ENCODE data around the gene SAMD5.

Gene SAMD5

DNA sequence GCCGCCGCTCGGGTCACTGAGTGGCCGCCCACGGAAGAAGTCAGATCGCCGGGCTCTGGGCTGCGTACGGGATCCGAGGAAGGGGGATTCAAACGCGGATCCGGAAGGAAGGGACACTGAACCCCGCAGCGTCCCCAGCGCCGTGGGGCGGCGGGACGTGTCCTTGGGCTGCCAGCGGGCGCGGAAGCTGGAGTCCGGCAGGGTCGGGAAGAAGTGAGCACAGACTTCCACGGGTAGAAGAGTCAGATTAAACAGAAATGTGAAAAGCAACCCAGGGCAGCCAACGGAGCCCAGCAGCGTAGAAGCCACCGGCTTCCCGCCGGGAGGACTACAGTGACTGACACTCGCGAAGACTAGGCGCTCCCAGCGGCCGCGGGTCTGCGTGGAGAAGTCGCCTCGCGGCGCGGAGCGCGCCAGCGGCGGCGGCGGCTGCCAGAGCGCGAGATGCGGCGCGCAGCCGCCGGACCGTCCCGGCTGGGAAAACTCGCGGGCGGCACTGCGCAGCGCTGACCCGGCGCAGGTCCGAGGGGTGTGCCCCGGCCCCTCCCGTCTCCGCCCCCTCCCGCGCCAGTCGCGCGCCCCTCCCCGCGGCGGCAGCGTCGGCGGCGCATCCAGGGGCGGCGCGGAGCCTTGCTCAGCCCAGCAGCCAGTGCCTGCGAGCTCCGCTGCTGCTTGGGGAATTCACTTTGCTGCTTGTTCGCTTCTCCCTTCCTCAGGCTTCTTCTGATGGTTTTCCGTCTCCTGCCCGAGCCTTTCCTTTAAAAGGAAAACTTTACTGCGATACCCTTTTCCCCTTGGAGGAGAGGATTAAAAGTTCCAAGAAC is at the start of gene SAMD5:
SAMD5 (plus strand) TSS at position 649 of the 824 bp plus-strand sequence. CDS start 239 bp downstream, outside the sequence.
- DNase-seq (ENCODE audit: low read depth in 1 of 2, low spot score in 1 of 2): no peak

DNA sequence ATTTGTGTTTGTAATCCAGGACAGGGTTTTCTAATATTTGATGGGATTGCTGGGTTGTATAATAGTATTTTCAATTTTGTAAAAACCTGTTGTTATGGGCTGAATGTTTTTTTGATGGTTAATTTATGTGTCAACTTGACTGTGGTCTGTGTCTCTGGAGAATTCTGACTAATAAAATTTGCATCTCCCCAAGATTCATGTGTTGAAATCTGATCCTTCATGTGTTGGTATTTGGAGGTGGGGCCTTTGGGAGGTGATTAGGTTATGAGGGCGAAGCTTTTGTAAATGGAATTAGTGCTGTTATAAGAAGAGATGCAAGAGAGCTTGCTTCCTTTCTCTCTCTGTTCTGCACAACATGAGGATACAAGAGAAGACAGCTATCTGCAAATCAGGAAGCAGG is 48.7 kb upstream of the SAMD5 start:
- no peak for DNase-seq (ENCODE audit: low read depth in 1 of 2, low spot score in 1 of 2)

DNA sequence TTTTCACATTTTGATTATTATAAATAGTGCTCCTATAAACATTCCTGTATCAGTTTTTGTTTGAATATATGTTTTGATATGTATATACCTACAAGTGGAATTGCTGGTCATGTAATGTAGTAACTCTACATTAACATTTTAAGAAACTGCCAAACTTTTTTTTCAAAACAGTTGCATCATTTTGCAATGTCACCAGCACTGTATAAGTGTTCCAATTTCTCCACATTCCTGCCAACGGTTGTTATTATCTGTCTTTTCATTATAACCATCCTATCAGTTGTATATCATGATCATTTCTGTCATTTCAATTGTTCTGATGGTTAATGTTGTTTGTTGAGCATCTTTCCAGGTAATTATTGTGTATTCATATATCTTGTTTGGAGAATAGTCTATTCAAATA is 44.8 kb upstream of the SAMD5 start:
- DNase-seq (ENCODE audit: low read depth in 1 of 2, low spot score in 1 of 2): no peak

DNA sequence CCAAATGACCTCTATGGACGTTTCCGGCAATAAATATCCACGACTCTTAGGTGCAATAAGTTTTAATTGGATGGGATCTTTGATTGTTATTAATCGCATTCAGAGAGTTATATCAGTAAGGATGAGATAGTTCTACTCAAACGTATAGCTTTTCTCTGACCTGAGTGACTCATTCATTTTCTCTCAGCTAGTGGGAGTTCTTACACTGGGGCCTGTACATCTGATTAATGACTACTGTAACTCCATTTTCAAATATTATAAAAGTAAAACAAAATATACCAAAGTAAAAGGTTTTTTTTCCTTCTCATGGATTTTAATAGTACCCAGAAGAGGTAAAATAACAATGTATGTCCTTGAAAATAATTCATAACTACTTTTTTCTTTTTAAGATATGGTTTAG is 41.1 kb upstream of the SAMD5 start:
- no peak for DNase-seq (ENCODE audit: low read depth in 1 of 2, low spot score in 1 of 2)

DNA sequence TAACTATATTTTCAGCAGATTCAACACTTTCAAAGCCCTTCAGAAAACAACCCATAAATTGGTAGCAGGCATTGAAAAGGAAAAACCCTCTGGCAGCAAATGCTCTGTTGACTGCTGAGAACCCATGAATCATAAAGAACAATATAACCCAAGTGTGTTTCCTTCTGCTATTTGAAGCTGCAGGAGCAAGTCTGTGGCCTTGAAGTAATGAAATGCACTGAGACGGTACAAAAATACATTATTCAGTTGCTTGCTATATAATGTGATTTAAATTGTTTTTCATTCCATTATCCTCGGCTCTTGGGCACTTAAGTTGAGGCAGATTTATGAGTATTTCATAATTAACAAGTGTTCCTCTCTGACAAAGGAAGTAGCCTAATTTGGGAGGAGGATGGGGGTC is 40.6 kb upstream of the SAMD5 start:
- no peak for DNase-seq (ENCODE audit: low read depth in 1 of 2, low spot score in 1 of 2)

DNA sequence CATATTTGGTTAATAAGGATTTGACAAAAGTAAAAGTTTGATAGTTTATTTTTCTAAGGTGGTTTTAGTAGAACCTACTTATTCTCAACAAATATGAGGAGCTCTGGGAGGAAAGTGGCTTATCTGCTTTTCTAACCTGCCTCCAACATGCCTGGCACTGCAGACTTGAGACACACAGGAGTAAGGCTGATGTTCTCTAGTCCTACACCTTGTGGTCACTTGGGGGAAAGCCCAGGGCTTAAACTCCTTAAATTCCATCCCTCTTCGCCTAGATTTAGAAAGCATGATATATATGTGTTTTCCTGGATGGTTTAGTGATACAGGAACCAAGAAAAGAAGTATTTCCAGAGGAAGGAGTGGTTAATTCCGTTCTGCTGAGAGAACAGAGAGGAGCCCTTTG is 39.9 kb upstream of the SAMD5 start:
- no peak for DNase-seq (ENCODE audit: low read depth in 1 of 2, low spot score in 1 of 2)

DNA sequence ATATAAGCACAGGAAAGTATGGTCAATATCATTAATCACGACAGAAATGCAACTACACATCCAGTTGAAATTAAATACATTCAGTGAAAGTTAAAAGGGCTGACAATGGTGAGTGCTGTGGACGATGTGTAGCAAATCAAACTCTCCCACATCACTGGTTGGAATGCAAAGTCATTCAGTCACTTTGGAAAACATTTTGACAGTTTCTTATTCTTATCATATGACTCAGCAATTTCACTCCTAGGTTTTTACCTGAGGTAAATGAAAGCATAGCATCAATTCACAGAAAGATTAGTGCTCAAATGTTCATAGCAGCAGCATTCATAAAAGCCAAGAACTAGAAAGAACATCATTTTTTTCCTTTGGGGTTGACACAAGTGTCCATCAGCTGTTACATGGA is 28.6 kb upstream of the SAMD5 start:
- no peak for DNase-seq (ENCODE audit: low read depth in 1 of 2, low spot score in 1 of 2)

DNA sequence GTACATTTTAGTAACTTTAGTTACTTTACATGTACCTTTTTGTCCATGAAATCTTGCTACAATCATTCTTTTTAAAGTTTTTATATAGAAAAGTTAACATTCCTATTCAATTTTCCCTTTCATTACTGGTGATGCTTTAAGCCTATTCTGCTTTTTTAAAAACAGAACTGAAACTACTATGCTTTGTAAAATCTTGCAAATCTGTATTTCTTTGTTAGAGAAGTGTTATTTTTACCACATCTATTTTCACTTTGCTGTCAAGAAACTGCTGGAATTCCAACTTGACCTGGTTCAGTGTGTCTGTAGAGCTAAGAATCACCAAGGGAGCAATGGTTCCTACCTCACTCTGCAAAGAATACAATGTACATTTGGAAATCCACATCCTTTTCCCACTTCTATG is 21.8 kb upstream of the SAMD5 start:
- DNase-seq (ENCODE audit: low read depth in 1 of 2, low spot score in 1 of 2): no peak

DNA sequence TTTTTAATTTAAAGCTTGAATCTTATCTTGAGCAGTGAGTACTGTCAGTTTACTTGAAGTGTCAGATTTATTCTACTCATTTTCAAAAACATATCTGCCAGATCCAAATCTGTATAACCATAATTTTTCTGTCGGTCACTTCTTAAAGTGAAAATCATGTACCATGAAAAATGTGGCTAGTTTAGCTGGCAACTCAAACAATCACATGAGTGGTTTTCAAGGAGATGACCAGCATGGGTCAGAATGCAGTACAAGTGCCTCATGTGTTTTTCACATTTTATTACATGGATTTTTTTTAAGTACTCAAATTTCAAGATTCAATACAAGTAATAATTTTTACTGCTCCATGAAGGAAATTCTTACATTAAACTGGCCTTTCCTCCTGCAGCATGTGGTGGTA is 11.0 kb upstream of the SAMD5 start:
- no peak for DNase-seq (ENCODE audit: low read depth in 1 of 2, low spot score in 1 of 2)

DNA sequence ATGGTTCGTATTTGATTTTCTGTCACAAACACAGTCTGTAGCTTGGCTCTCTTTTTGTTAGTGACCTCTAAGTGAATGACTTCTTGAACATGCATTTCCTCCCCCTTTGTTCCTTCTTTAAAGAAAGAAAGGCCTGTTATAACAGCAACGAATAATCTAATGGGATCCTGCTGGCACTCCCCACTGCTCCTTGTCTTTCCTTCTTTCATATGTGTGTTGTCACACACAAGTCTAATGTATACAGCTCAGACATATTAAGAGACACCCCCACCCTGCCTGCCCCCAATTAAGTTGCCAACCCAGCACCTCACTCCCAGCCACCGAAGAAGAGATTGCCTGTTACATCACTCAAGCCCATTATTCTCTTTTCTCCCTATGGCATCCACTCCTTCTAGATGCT is 4.9 kb upstream of the SAMD5 start:
- DNase-seq (ENCODE audit: low read depth in 1 of 2, low spot score in 1 of 2): no peak

DNA sequence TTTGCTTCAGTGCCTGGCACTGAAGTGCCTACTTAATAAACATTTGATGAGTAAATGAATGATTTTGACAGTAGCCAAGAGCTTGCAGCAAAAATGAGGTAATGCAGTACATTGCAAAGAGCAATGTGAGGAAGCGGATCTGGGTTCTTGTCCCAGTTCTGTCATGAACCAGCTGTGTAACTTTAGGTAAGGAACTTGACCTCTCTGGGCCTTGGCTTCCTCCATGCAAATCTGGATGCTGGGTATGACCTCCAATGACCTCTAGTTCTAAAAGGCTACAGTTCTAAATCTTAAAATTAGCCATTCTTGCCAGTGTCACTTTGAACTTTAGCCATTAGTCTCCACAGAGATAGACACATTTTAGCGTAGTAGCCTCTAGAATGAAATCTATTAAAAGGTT is 3.6 kb upstream of the SAMD5 start:
- DNase-seq (ENCODE audit: low read depth in 1 of 2, low spot score in 1 of 2): no peak

DNA sequence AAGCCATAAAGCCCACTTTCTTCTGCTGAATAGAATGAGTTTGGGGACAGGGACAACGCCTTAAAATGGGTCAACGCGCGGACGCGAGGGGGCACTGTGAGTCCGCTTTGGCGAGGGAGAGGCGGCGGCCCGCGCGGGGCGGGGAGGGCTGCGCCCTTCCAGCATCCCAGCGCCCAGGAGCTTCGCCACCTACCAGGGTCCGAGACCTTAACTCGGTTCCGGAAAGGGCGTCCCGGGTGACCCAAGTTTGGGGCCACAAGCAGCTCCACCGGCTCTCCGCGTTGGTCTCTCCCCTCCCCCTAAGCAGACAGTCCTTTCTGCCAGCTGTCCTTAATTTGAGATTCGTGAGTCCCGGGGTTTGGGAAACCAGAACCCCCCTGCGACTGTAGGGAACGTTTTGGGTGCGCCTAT is 1.8 kb upstream of the SAMD5 start:
- peak in 1 of 2 donors; percentile 18 for DNase-seq (ENCODE audit: low read depth in 1 of 2, low spot score in 1 of 2)

DNA sequence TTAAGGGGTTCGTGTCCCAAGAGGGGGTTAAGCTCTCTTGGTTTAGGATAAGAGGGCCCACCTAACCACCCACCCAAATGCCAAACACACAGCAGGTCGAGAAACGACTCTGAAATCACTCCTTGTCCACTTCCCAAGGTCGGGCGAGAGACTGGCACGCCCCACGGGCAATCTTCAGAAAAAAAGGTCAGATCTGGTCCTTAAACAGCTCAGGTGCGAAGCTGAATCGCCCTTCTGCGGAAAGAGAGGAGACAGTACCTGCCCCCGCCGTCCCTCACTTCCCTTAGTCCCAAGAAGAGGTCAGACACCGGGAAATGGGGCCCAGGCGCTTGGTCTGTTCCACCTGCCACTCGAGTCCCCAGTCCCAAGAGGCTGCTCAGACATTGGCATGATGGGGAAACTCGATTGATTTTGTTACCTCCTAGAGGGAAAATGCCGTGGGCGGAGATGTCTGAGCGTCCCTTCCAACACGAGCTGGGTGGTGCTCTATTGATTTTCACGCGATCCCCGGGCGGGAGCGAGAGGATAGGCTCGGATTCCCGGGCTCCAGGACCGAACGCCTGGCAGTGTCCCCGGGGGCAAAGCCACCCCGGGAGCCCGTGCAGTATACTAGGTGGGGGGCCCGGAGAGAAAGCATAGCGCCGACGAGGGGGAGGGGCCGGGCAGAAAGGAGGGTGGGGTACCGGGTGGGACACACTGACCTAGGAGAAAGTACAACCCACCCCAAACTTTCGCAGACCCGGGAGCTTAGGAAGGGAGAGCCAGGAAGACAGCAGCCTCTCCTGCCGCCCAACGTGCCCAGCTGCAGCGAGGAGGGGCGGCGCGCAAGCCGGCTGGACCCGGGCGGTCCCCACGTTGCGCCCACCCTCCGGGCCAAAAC is 1.1 kb upstream of the SAMD5 start:
- DNase-seq (ENCODE audit: low read depth in 1 of 2, low spot score in 1 of 2): no peak

DNA sequence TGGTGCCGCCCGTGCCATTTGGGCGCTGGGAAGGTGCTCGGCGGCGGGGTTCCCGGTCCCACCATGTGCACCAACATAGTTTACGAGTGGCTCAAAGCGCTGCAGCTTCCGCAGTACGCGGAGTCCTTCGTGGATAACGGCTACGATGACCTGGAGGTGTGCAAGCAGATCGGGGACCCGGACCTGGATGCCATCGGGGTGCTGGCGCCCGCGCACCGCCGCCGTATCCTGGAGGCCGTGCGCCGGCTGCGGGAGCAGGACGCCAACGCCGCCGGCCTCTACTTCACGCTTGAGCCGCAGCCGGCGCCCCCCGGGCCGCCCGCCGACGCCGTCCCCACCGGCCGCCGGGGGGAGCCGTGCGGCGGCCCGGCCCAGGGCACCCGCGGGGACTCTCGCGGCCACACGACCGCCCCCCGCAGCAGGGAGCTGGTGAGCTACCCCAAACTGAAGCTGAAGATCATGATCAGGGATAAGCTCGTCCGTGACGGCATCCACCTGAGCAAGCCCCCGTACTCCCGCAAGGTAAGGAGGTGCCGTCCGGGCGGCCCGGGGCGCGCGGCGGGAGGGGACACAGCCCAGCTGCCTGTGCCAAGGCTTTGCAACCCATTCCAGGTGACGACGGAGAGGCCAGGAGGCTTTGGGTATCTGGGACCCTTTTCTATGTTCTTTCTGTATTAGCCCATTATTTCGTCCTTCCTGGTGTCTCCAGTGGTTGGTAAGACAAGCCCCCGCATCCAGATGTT is 547 bp downstream of the SAMD5 start:
- DNase-seq (ENCODE audit: low read depth in 1 of 2, low spot score in 1 of 2): no peak

DNA sequence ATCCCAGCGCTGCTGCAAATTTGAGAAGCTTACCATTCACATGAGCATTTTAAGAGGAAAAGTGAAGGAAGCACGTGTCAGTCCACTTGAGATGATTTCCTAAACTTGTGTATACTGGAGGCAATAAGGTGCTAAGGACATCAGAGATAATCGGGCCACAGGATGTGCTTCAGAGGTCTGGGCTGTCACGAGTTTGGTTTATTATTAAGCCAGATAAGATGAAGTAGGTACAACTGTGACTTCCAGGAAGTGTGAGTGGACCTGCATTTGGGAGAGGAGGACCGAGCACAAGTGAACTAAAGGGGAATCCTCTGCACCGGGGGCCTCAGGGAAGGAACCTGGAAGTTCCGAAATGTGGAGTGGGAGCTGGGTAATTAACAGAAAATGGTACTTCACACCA is 1.4 kb downstream of the SAMD5 start:
- DNase-seq (ENCODE audit: low read depth in 1 of 2, low spot score in 1 of 2): no peak

DNA sequence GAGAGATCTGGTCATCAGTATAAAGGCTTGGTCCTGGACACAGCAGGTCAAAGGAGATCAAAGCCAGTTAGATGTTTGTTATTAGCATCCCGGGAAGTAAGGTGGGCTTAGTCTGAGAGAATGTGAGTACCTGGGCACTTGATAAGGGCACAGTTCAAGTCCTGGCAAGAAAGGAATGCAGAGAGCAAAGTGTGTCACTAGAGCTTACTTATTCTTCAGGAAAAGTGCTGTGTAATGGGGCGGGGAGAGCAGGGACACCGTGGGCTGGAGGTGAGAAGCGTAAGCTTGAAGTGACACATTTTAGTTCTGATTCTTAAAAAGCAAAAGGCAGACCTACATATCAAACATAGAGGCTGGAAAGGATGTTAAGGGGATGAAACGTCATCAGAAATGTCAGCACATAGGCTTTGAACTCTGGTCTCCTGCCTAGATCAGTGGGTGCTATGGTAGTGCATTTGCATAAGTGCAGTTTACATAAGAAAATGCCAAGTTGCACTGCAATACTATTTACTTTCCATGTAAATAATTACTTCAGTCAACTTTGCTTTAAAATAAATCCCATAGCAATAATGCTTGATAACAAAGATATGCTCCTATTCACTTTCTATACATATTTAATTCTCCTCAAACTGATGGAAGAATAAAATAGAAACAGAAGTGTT is 2.6 kb downstream of the SAMD5 start:
- DNase-seq (ENCODE audit: low read depth in 1 of 2, low spot score in 1 of 2): no peak

DNA sequence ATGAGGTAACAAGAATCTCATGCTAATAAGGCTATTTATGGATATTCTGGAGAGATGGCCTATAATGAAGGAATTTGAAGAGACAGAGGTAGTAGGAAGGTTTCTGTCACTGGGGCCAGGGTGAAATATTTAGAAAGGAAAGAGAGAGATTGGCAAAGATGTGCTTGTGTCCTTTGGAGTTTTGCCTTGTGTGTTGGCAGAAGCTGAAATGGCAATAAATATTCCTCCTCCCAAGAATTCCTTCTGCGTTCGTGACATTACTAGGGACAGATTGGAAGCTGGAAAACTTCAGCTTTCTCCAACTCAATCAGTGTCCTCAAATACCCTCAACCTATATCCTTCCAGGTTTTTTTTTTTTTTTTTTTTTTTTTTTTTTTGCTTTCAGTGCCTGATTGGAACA is 6.3 kb downstream of the SAMD5 start:
- DNase-seq (ENCODE audit: low read depth in 1 of 2, low spot score in 1 of 2): no peak

DNA sequence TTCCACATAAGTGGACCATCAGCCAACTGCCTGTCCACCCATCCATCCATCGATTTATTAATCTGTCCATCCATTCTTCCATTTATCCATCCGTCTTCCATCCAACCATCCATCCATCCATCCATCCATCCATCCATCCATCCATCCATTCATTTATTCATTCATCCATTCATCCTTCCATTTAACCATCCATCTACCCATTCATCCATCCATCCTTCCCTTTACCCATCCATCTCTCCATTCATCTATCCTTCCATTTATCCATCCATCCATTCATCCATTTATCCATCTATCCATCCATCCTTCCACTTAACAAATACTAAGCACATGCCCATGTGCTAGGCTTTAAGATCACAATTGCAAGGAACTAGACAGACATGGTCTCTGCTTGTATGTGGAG is 6.8 kb downstream of the SAMD5 start:
- no peak for DNase-seq (ENCODE audit: low read depth in 1 of 2, low spot score in 1 of 2)

DNA sequence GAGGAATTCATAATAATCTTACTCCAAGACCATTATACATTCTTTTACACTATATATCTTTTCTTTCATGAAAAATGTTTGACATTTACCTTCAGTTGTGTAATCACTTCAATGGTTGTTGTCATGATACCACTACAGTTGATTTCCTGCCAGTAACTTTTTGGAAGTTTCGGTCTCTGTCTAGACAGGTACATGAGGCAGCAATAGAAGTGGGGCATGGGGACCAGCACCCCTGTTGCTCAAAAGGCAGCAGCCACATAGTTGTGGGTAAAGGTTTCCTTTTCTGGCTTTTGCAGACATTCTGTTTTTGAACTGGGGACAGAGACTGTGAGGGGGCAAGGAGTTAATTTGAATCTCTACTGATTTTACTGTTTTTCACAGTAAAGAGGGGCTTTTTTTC is 14.1 kb downstream of the SAMD5 start:
- no peak for DNase-seq (ENCODE audit: low read depth in 1 of 2, low spot score in 1 of 2)

DNA sequence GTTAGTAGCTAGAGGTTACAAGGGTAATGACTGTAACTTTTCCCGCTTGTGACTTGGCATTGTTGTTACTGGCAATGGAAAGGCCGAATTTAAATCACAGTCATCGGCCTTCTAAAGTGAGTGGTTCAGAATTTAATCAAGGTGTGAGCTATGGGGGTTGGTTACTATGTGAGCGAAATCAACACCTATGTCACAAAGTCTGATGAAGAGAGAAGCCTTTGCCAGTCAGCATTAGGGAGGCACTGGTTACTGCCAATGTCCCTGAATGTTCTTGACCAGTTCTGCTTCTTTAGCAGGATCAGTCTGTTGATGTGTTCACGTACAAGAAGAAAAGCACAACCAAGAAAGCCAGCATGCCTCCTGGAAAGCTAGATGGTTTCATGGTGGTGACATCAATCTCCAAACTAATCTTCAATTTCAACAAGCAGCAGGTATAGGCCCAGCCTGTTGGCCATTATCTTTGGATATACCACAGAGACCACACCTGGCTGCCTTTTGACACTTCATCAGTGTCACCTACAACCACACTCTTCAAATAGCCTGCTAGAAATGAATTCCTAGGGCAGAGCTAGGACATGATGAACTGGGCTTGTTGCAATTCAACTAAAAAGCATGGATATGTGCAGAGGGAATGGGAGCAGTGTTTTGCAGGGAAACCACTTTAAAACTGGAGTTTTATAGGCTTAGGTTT is 17.2 kb downstream of the SAMD5 start:
- no peak for DNase-seq (ENCODE audit: low read depth in 1 of 2, low spot score in 1 of 2)

DNA sequence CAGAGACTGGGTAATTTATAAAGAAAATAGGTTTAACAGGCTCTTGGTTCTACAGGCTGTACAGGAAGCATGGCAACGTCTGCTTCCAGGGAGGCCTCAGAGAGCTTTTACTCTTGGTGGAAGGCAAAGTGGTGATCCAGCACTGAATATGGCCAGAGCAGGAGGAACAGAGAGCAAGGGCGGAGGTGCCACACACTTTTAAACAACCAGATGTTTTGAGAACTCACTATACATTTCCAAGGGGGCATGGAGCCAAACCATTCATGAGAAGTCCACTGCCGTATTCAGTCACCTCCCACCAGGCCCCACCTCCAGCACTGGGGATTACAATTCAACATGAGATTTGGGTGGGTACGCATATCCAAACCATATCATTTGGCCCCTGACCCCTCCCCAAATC is 18.7 kb downstream of the SAMD5 start:
- no peak for DNase-seq (ENCODE audit: low read depth in 1 of 2, low spot score in 1 of 2)
